A549 (cell line): ENCODE measurements around the gene LRRC14B. TPM values are rescaled to one million over a fixed set of nuclear protein-coding genes. Genes with fewer than 3 reads are reported as not detected.

Experiments used
- ATAC-seq, 2 experiments: fragments of 200-7000 bp in 1 of 2; fragments of >200 bp in 1 of 2; cut with Nextera tagmentation in 1 of 2; cut with Tn5 transposase in 1 of 2; 3 replicates each; pipeline versions ENCODE4 v1.8.0 to v1.9.1; 2018 to 2020; ENCODE audit warnings: mild to moderate bottlenecking in 1 of 2, moderate library complexity in 1 of 2
- CTCF ChIA-PET: fragments of 300-600 bp; sonication (Branson Sonifier 250); formaldehyde crosslinking; extraction: SDS; loops from one replicate; lab custom pipeline; 2021; ENCODE audit warnings: antibody characterized with exemption, inconsistent platforms; lab: Yijun Ruan, JAX
- POLR2A ChIA-PET: fragments of 350-600 bp; formaldehyde crosslinking; extraction: SDS; loops from one replicate; lab custom pipeline; 2021; ENCODE audit warnings: antibody characterized with exemption, inconsistent platforms; lab: Yijun Ruan, JAX
- DNase-seq, 2 experiments: peaks; one replicate each; pipeline versions ENCODE4 v3.0.0 to v3.0.0-alpha.2; 2011 to 2016; ENCODE audit warnings: low read depth in 1 of 2, low spot score in 1 of 2
- FAIRE-seq: peaks from 2 replicates; lab custom pipeline; 2011; peaks lifted over from hg19 to GRCh38; lab: Jason Lieb, UNC
- H3K27ac ChIP-seq, 2 experiments: fragments of >200 bp; sonication (Bioruptor Twin); formaldehyde crosslinking; 3 replicates each; pipeline ENCODE4 v1.5.1; 2016 to 2017
- H3K4me1 ChIP-seq: fragments of >200 bp; sonication (Bioruptor Twin); formaldehyde crosslinking; 3 replicates; pipeline ENCODE4 v1.6.1; 2016
- H3K4me2 ChIP-seq: fragments of >200 bp; sonication (Bioruptor Twin); formaldehyde crosslinking; 3 replicates; pipeline ENCODE4 v1.6.1; 2016
- H3K4me3 ChIP-seq: fragments of >200 bp; sonication (Bioruptor Twin); formaldehyde crosslinking; 3 replicates; pipeline ENCODE4 v1.5.1; 2016
- H3K9me3 ChIP-seq: fragments of >200 bp; sonication (Bioruptor Twin); formaldehyde crosslinking; 3 replicates; pipeline ENCODE4 v1.6.1; 2016
- BCL3 ChIP-seq: fragments of >200 bp; sonication (Bioruptor Twin); formaldehyde crosslinking; IDR thresholded peaks from 3 replicates; pipeline ENCODE4 v1.6.1; 2016
- CBX2 ChIP-seq: fragments of 200-600 bp; sonication (generic); IDR thresholded peaks from 2 replicates; pipeline ENCODE4 v1.6.1; 2016; ENCODE audit warnings: low read depth, mild to moderate bottlenecking, borderline replicate concordance
- CBX8 ChIP-seq: fragments of 200-600 bp; sonication (generic); IDR thresholded peaks from 2 replicates; pipeline ENCODE4 v1.6.1; 2016
- CEBPB ChIP-seq, 2 experiments: fragments of >200 bp in 1 of 2; sonication (Bioruptor Twin) in 1 of 2; formaldehyde crosslinking in 1 of 2; IDR thresholded peaks; 2 replicates each; pipeline ENCODE4 v1.6.1; 2012 to 2016
- CTCF ChIP-seq: fragments of >200 bp; sonication (Bioruptor Twin); formaldehyde crosslinking; IDR thresholded peaks from 3 replicates; pipeline ENCODE4 v1.5.1; 2016
- EHF ChIP-seq: fragments of 250-450 bp; sonication (Bioruptor Pico); IDR thresholded peaks from 2 replicates; pipeline ENCODE4 v1.5.0; 2020; ENCODE audit warnings: mild to moderate bottlenecking
- GATA3 ChIP-seq: IDR thresholded peaks from 2 replicates; pipeline ENCODE4 v1.6.1; 2012; ENCODE audit warnings: borderline replicate concordance
- HDAC2 ChIP-seq: fragments of 200-600 bp; sonication (generic); IDR thresholded peaks from 2 replicates; pipeline ENCODE4 v1.6.1; 2016
- HES2 ChIP-seq: fragments of >200 bp; sonication (Bioruptor Twin); formaldehyde crosslinking; IDR thresholded peaks from 2 replicates; pipeline ENCODE4 v1.6.1; 2016
- HEYL ChIP-seq: fragments of 250-450 bp; sonication (Bioruptor Pico); IDR thresholded peaks from 2 replicates; pipeline ENCODE4 v1.8.0; 2021; ENCODE audit warnings: mild to moderate bottlenecking, moderate library complexity
- HMGXB4 ChIP-seq: fragments of 250-450 bp; sonication (Bioruptor Pico); IDR thresholded peaks from 2 replicates; pipeline ENCODE4 v1.5.0; 2021; ENCODE audit warnings: mild to moderate bottlenecking, moderate library complexity, borderline replicate concordance
- HOXA7 ChIP-seq: fragments of 250-450 bp; sonication (Bioruptor Pico); IDR thresholded peaks from 2 replicates; pipeline ENCODE4 v1.5.0; 2020; ENCODE audit warnings: mild to moderate bottlenecking, moderate library complexity
- JUNB ChIP-seq: fragments of >200 bp; sonication (Bioruptor Twin); formaldehyde crosslinking; IDR thresholded peaks from 2 replicates; pipeline ENCODE4 v1.6.1; 2016
- MAZ ChIP-seq: fragments of 150-350 bp; IDR thresholded peaks from 2 replicates; pipeline ENCODE4 v1.6.1; 2014; ENCODE audit warnings: antibody characterized with exemption, low read depth, low read length, borderline replicate concordance
- PBX3 ChIP-seq: IDR thresholded peaks from 2 replicates; pipeline ENCODE4 v1.6.1; 2012
- POLR2AphosphoS2 ChIP-seq: conservative IDR thresholded peaks from 2 replicates; pipeline ENCODE4 v1.6.1; 2012; ENCODE audit warnings: low read length, improper control_type of control experiment, inconsistent platforms
- RARB ChIP-seq: fragments of 250-450 bp; sonication (Bioruptor Pico); IDR thresholded peaks from 2 replicates; pipeline ENCODE4 v1.8.0; 2021; ENCODE audit warnings: mild to moderate bottlenecking, moderate library complexity
- SREBF2 ChIP-seq: fragments of 450-650 bp; IDR thresholded peaks from 2 replicates; pipeline ENCODE4 v1.6.1; 2014; ENCODE audit warnings: mild to moderate bottlenecking, moderate library complexity
- USF2 ChIP-seq: fragments of 450-650 bp; IDR thresholded peaks from 2 replicates; pipeline ENCODE4 v1.6.1; 2014; ENCODE audit warnings: antibody characterized with exemption
- ZFP36 ChIP-seq: fragments of 450-650 bp; IDR thresholded peaks from 2 replicates; pipeline ENCODE4 v1.6.1; 2014; ENCODE audit warnings: borderline replicate concordance; ENCODE audit not compliant: partially characterized antibody
- WGBS: methylation state at CpG from one replicate; pipeline ENCODE4 v1.1.6; 2017; ENCODE audit errors: missing lambda C conversion rate; 5-methylcytosine and 5-hydroxymethylcytosine counted together
- polyA plus RNA-seq, 4 experiments: library from polyadenylated mRNA; depleted of rRNA in 3 of 4; stranded (reverse); fragments of >200 nt; fragmentation: RNase III in 1 of 4; extraction: RNeasy Plus Mini Kit Qiagen cat#74134 plus additional on column Dnase treatment in 1 of 4; gene quantifications; 2 replicates in 3 of 4; 3 replicates in 1 of 4; pipeline ENCODE4 v1.2.3, GENCODE V29; 2011 to 2017

Gene LRRC14B
- polyA plus RNA-seq, 2 of the 4 experiments (the other 2 are of a cell fraction): not detected

- Histone ChIP-seq H3K4me1 (no peaks in the 10 kb centered on the region), H3K9me3 (no peaks in the 10 kb centered on the region), H3K27ac (no peak overlapping the region), H3K4me2 (no peak overlapping the region), H3K4me3 (no peak overlapping the region)
- TF ChIP-seq CBX8: no peak
- TF ChIP-seq JUNB: no peak
- no peak for TF ChIP-seq HES2
- no peak for TF ChIP-seq EHF
- TF ChIP-seq BCL3: no peak
- no peak for TF ChIP-seq RARB (CRISPR knock-in tag)
- TF ChIP-seq SREBF2: no peak
- no peak for TF ChIP-seq POLR2AphosphoS2
- no peak for TF ChIP-seq HEYL (CRISPR knock-in tag)
- WGBS: 69% methylated on average over 12 of the region's 16 CpGs
- ChIA-PET CTCF (interaction anchor here (0.8 to 1.2 kb wide), 3 partner anchors 11 to 256 kb away, joined by 3 to 4 read pairs (median 3); no protein-coding TSS in a partner anchor), POLR2A (no interaction called here)
- ATAC-seq: no peak
- DNase-seq: no peak
- FAIRE-seq: no peak
Measured at GRCh38 chr5:174876-175465, 16.3 kb upstream of the LRRC14B start.

GRCh38 chr5:176296-176823 lies 14.9 kb upstream of the LRRC14B start:
- DNase-seq (no peak), ATAC-seq (no peak), FAIRE-seq (no peak)
- TF ChIP-seq CEBPB (IDR thresholded peaks at IDR 0.05): no peak
- TF ChIP-seq CBX2: no peak
- TF ChIP-seq HMGXB4: no peak
- no peak overlapping the region for H3K4me2 ChIP-seq
- WGBS: 75% methylated on average over 11 of the region's 11 CpGs
- H3K9me3 ChIP-seq: no peaks in the 10 kb centered on the region
- CTCF ChIA-PET: interaction anchor here (0.6 kb wide), 1 partner anchor 71 kb away, joined by 3 read pairs; no protein-coding TSS in a partner anchor
- no peak overlapping the region for H3K27ac ChIP-seq
- POLR2A ChIA-PET: no interaction called here
- H3K4me3 ChIP-seq: no peak overlapping the region
- H3K4me1 ChIP-seq: no peaks in the 10 kb centered on the region

- no peak for ATAC-seq
- Histone ChIP-seq H3K4me1 (no peaks in the 10 kb centered on the region), H3K4me2 (no peak overlapping the region), H3K4me3 (no peak overlapping the region), H3K9me3 (no peaks in the 10 kb centered on the region), H3K27ac (no peak overlapping the region)
- TF ChIP-seq USF2 (no peak), EHF (no peak), ZFP36 (no peak), HOXA7 (CRISPR knock-in tag) (no peak), HDAC2 (no peak), CTCF (no peak), MAZ (no peak), PBX3 (no peak), GATA3 (no peak), CEBPB (IDR thresholded peaks at IDR 0.05) (no peak)
- 34% methylated on average over 5 of the region's 5 CpGs for WGBS
- POLR2A ChIA-PET: no interaction called here
- no peak for DNase-seq
- CTCF ChIA-PET: interaction anchor here (2.9 kb wide), 1 partner anchor 11 kb away, joined by 12 read pairs; no protein-coding TSS in a partner anchor
- no peak for FAIRE-seq
Measured at GRCh38 chr5:178110-178509, 13.2 kb upstream of the LRRC14B start.
